Measurements from ENCODE around the gene TPD52L1.

TPD52L1 gene

GRCh38 chr6:125252891-125253290 is 99.3 kb downstream of the TPD52L1 start:
- Histone ChIP-seq H3K9me2 (replicated peaks; ENCODE audit: control insufficient read depth, low read length) (no peaks in the 10 kb centered on the region), H3K4me3 (ENCODE audit: low read length) (no peak overlapping the region), H3K4me2 (ENCODE audit: low read length) (no peak overlapping the region), H3K36me3 (ENCODE audit: control insufficient read depth, low read length) (no peaks in the 10 kb centered on the region), H3K4me1 (ENCODE audit: control insufficient read depth, low read length) (no peaks in the 10 kb centered on the region), H3K27me3 (ENCODE audit: control insufficient read depth, low read length) (no peaks in the 10 kb centered on the region), H4K20me1 (ENCODE audit: control insufficient read depth, insufficient read depth, low read depth, low read length) (no peaks in the 10 kb centered on the region), H3K79me2 (ENCODE audit: control insufficient read depth, low read length) (no peaks in the 10 kb centered on the region), H3K9me3 (ENCODE audit: control insufficient read depth, insufficient read depth, low read length) (no peaks in the 10 kb centered on the region), H3F3A (ENCODE audit: control insufficient read depth, insufficient read depth) (no peaks in the 10 kb centered on the region), H3K27ac (ENCODE audit: low read depth, low read length) (no peak overlapping the region)
- TF ChIP-seq EZH2phosphoT487 (IDR thresholded peaks at IDR 0.05; ENCODE audit: borderline replicate concordance, low read length) (no peak), CTCF (IDR thresholded peaks at IDR 0.05; ENCODE audit: low read depth, low read length, poor library complexity, severe bottlenecking) (no peak)

GRCh38 chr6:125253881-125254280 is 100.3 kb downstream of the TPD52L1 start:
- Histone ChIP-seq H3K4me1 (ENCODE audit: control insufficient read depth, low read length) (no peaks in the 10 kb centered on the region), H3K9me2 (replicated peaks; ENCODE audit: control insufficient read depth, low read length) (no peaks in the 10 kb centered on the region), H3K27ac (ENCODE audit: low read depth, low read length) (no peak overlapping the region), H3K79me2 (ENCODE audit: control insufficient read depth, low read length) (no peaks in the 10 kb centered on the region), H3K4me3 (ENCODE audit: low read length) (no peak overlapping the region), H3K9me3 (ENCODE audit: control insufficient read depth, insufficient read depth, low read length) (no peaks in the 10 kb centered on the region), H3K27me3 (ENCODE audit: control insufficient read depth, low read length) (no peaks in the 10 kb centered on the region), H4K20me1 (ENCODE audit: control insufficient read depth, insufficient read depth, low read depth, low read length) (no peaks in the 10 kb centered on the region), H3K36me3 (ENCODE audit: control insufficient read depth, low read length) (no peaks in the 10 kb centered on the region), H3K4me2 (ENCODE audit: low read length) (no peak overlapping the region), H3F3A (ENCODE audit: control insufficient read depth, insufficient read depth) (no peaks in the 10 kb centered on the region)
- TF ChIP-seq EZH2phosphoT487 (IDR thresholded peaks at IDR 0.05; ENCODE audit: borderline replicate concordance, low read length) (no peak), CTCF (IDR thresholded peaks at IDR 0.05; ENCODE audit: low read depth, low read length, poor library complexity, severe bottlenecking) (no peak)

GRCh38 chr6:125254321-125254720 is 100.7 kb downstream of the TPD52L1 start:
- Histone ChIP-seq H4K20me1 (ENCODE audit: control insufficient read depth, insufficient read depth, low read depth, low read length) (no peaks in the 10 kb centered on the region), H3K4me1 (ENCODE audit: control insufficient read depth, low read length) (no peaks in the 10 kb centered on the region), H3K9me3 (ENCODE audit: control insufficient read depth, insufficient read depth, low read length) (no peaks in the 10 kb centered on the region), H3F3A (ENCODE audit: control insufficient read depth, insufficient read depth) (no peaks in the 10 kb centered on the region), H3K9me2 (replicated peaks; ENCODE audit: control insufficient read depth, low read length) (no peaks in the 10 kb centered on the region), H3K27me3 (ENCODE audit: control insufficient read depth, low read length) (no peaks in the 10 kb centered on the region), H3K4me2 (ENCODE audit: low read length) (no peak overlapping the region), H3K79me2 (ENCODE audit: control insufficient read depth, low read length) (no peaks in the 10 kb centered on the region), H3K4me3 (ENCODE audit: low read length) (no peak overlapping the region), H3K36me3 (ENCODE audit: control insufficient read depth, low read length) (no peaks in the 10 kb centered on the region), H3K27ac (ENCODE audit: low read depth, low read length) (no peak overlapping the region)
- TF ChIP-seq CTCF (IDR thresholded peaks at IDR 0.05; ENCODE audit: low read depth, low read length, poor library complexity, severe bottlenecking) (no peak), EZH2phosphoT487 (IDR thresholded peaks at IDR 0.05; ENCODE audit: borderline replicate concordance, low read length) (no peak)

GRCh38 chr6:125255201-125255600 is 101.6 kb downstream of the TPD52L1 start:
- no peaks in the 10 kb centered on the region for H3K27me3 ChIP-seq (ENCODE audit: control insufficient read depth, low read length)
- H3K4me2 ChIP-seq (ENCODE audit: low read length): no peak overlapping the region
- H3K27ac ChIP-seq (ENCODE audit: low read depth, low read length): no peak overlapping the region
- no peak overlapping the region for H3K4me3 ChIP-seq (ENCODE audit: low read length)
- TF ChIP-seq EZH2phosphoT487 (IDR thresholded peaks at IDR 0.05; ENCODE audit: borderline replicate concordance, low read length) (no peak), CTCF (IDR thresholded peaks at IDR 0.05; ENCODE audit: low read depth, low read length, poor library complexity, severe bottlenecking) (no peak)
- no peaks in the 10 kb centered on the region for H3K4me1 ChIP-seq (ENCODE audit: control insufficient read depth, low read length)
- no peaks in the 10 kb centered on the region for H4K20me1 ChIP-seq (ENCODE audit: control insufficient read depth, insufficient read depth, low read depth, low read length)
- no peaks in the 10 kb centered on the region for H3K9me3 ChIP-seq (ENCODE audit: control insufficient read depth, insufficient read depth, low read length)
- no peaks in the 10 kb centered on the region for H3K9me2 ChIP-seq (replicated peaks; ENCODE audit: control insufficient read depth, low read length)
- H3K36me3 ChIP-seq (ENCODE audit: control insufficient read depth, low read length): no peaks in the 10 kb centered on the region
- no peaks in the 10 kb centered on the region for H3F3A ChIP-seq (ENCODE audit: control insufficient read depth, insufficient read depth)
- no peaks in the 10 kb centered on the region for H3K79me2 ChIP-seq (ENCODE audit: control insufficient read depth, low read length)
